SH-SY5Y (cell line): Measurements from ENCODE around the gene SOX6.

Experiments
- GATA2 ChIP-seq: IDR thresholded peaks from 2 replicates; pipeline ENCODE4 v1.6.1; 2011; ENCODE audit warnings: mild to moderate bottlenecking, low read depth, low read length
- GATA3 ChIP-seq: IDR thresholded peaks from 2 replicates; pipeline ENCODE4 v1.6.1; 2011; ENCODE audit warnings: low read depth, mild to moderate bottlenecking, low read length, moderate library complexity

- TF ChIP-seq GATA3 (no peak), GATA2 (no peak)
Measured at GRCh38 chr11:16012125-16012751, 344.1 kb downstream of the SOX6 start.
